NCI-H1105 (cell line): ENCODE data around the gene CD36.

Experiments used
- DNase-seq: peaks from one replicate; lab custom pipeline; 2025; lab: John Stamatoyannopoulos, UW

CD36 gene

GRCh38 chr7:80624763-80625162, 13.7 kb upstream of the CD36 start:
- DNase-seq, result no peak

- DNase-seq, result no peak
Observed at GRCh38 chr7:80629023-80629422, 9.4 kb upstream of the CD36 start.

GRCh38 chr7:80630608-80631405, 7.6 kb upstream of the CD36 start:
- DNase-seq, result peak; percentile 89

GRCh38 chr7:80631421-80631820, 7.0 kb upstream of the CD36 start:
- DNase-seq, result no peak

- no peak for DNase-seq
Observed at GRCh38 chr7:80632139-80632538, 6.3 kb upstream of the CD36 start.

GRCh38 chr7:80632819-80633218, 5.6 kb upstream of the CD36 start:
- no peak for DNase-seq

GRCh38 chr7:80634505-80634904, 3.9 kb upstream of the CD36 start:
- DNase-seq, result no peak

- no peak for DNase-seq
Observed at GRCh38 chr7:80635533-80635932, 2.9 kb upstream of the CD36 start.

- DNase-seq, result no peak
Observed at GRCh38 chr7:80635998-80636397, 2.4 kb upstream of the CD36 start.

GRCh38 chr7:80636709-80637108, 1.7 kb upstream of the CD36 start:
- no peak for DNase-seq

- DNase-seq, result no peak
Observed at GRCh38 chr7:80637454-80637853, 988 bp upstream of the CD36 start.

GRCh38 chr7:80639011-80639410, 569 bp downstream of the CD36 start:
- DNase-seq, result no peak

GRCh38 chr7:80640846-80641245, 2.4 kb downstream of the CD36 start:
- no peak for DNase-seq

- no peak for DNase-seq
Observed at GRCh38 chr7:80641548-80641947, 3.1 kb downstream of the CD36 start.

GRCh38 chr7:80642871-80643270, 4.4 kb downstream of the CD36 start:
- DNase-seq, result no peak

- no peak for DNase-seq
Observed at GRCh38 chr7:80643336-80643915, 5.0 kb downstream of the CD36 start.

- no peak for DNase-seq
Observed at GRCh38 chr7:80644054-80644453, 5.6 kb downstream of the CD36 start.

GRCh38 chr7:80646083-80646865, 7.8 kb downstream of the CD36 start:
- DNase-seq, result no peak

- no peak for DNase-seq
Observed at GRCh38 chr7:80647436-80647835, 9.0 kb downstream of the CD36 start.

- no peak for DNase-seq
Observed at GRCh38 chr7:80648031-80648600, 9.7 kb downstream of the CD36 start.

- no peak for DNase-seq
Observed at GRCh38 chr7:80649011-80649410, 10.6 kb downstream of the CD36 start.

- no peak for DNase-seq
Observed at GRCh38 chr7:80650030-80650429, 11.6 kb downstream of the CD36 start.

- DNase-seq, result no peak
Observed at GRCh38 chr7:80651471-80651870, 13.0 kb downstream of the CD36 start.
